ENCODE data around the gene XPR1.

GRCh38 chr1:180889325-180889724 lies 257.5 kb downstream of the XPR1 start:
- TF ChIP-seq CTCF (conservative IDR thresholded peaks at IDR 0.05) (no peak), EZH2 (IDR thresholded peaks at IDR 0.05; ENCODE audit: low read depth) (no peak)

All from PC-9 (cell line).